Measurements from ENCODE around the gene WDR47. TPM values are rescaled to one million over a fixed set of nuclear protein-coding genes. Genes with fewer than 3 reads are reported as not detected.

The WDR47 gene
- total and polyA plus RNA-seq, 2 of the 8 experiments (the other 6 are each of a cell fraction or from before 2014, with no cell fraction given): 1.9 to 6.7 TPM

- no peak for TF ChIP-seq SUZ12 (IDR thresholded peaks at IDR 0.05; ENCODE audit: low read length)
- TF ChIP-seq CBX5 (IDR thresholded peaks at IDR 0.05; ENCODE audit: low read depth, low read length): no peak
- TF ChIP-seq CREB1 (IDR thresholded peaks at IDR 0.05): no peak
- no peak for TF ChIP-seq POLR2A (IDR thresholded peaks at IDR 0.05; ENCODE audit: control extremely low read depth in 1 of 2, low read depth in 2 of 2, low read length in 2 of 2)
- TF ChIP-seq ZNF274 (IDR thresholded peaks at IDR 0.05; ENCODE audit: borderline replicate concordance, extremely low read depth, low read length): no peak
- TF ChIP-seq RNF2 (IDR thresholded peaks at IDR 0.05; ENCODE audit: borderline replicate concordance, low read depth, low read length, missing control alignments, poor library complexity, severe bottlenecking): no peak
- no peak for TF ChIP-seq TAF7 (optimal IDR thresholded peaks at IDR 0.05; ENCODE audit: borderline replicate concordance, low read depth, low read length)
- TF ChIP-seq CEBPB (IDR thresholded peaks at IDR 0.05; ENCODE audit: low read depth, low read length): no peak
- no peak for TF ChIP-seq SRF (IDR thresholded peaks at IDR 0.05; ENCODE audit: low read depth, low read length)
Observed at GRCh38 chr1:109027841-109028240, 14.1 kb downstream of the WDR47 start (continued).
